ENCODE results near the gene STRADB. TPM values are rescaled to one million over a fixed set of nuclear protein-coding genes. Genes with fewer than 3 reads are reported as not detected.

STRADB gene
- total RNA-seq, 1 experiment from 2014 or later = 17.4 TPM

DNA sequence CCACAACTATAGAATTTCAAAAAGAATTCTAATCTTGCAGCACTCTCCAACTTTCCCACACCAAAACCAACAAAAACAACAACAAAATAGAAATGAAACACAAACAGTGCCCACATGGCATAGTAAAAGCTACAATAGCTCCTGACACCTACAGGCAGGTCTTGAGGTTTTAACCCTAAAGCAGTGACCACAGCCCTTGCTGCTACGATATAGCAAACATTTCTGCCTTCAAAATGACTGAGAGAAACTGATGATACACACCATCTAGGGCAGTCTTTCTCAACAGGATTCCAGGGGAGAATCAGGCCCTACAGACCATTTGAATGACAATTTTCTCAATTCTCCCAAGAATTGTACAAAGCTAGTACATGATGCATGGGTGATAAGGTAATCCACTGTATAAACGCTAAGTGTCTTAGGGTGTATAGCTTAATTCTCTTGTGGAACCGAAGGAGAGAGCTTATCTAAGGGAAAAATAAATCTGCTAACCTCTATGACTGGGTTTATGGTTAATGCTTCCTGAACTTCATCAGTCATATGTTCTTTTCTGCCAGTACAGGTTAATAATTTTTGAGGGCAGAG lies 46.8 kb upstream of the STRADB start:
- TF ChIP-seq RAD21 (IDR thresholded peaks at IDR 0.05; ENCODE audit: low read depth) (peak; percentile 14; the same call in 1 of the 2 replicates), TCF7L2 (IDR thresholded peaks at IDR 0.05; ENCODE audit: borderline replicate concordance, extremely low read depth, insufficient read depth, insufficient read length) (no peak)
- H3K27me3 ChIP-seq (ENCODE audit: insufficient read depth, low read length) = no peaks in the 10 kb centered on the region
- DNase-seq (ENCODE audit: low read depth, low spot score) (no peak), ATAC-seq (no peak)
- CTCF ChIA-PET = no interaction called here
- no peak overlapping the region for H3K4me2 ChIP-seq (ENCODE audit: low read length)
- H3K9ac ChIP-seq (ENCODE audit: low read length) = no peak overlapping the region
- H3K4me3 ChIP-seq (replicated peaks in 1 of 2; ENCODE audit: low read depth in 1 of 2, low read length in 2 of 2) = no peak overlapping the region
- intact Hi-C loops (cut with micrococcal nuclease) = no loop called here
- H3K9me3 ChIP-seq (ENCODE audit: control insufficient read depth in 1 of 2, insufficient read depth in 1 of 2, low read depth in 1 of 2, low read length in 2 of 2) = no peaks in the 10 kb centered on the region
- H3K79me2 ChIP-seq (ENCODE audit: insufficient read depth, low read length) = no peaks in the 10 kb centered on the region
- H3K4me1 ChIP-seq (ENCODE audit: control insufficient read depth in 1 of 2, insufficient read depth in 2 of 2, low read length in 2 of 2) = peaks cover 8 to 24% of the 10 kb centered on the region in 2 experiments
- no peak overlapping the region for H2AFZ ChIP-seq (ENCODE audit: low read depth, low read length, poor library complexity, severe bottlenecking)
- POLR2A ChIA-PET = no interaction called here
- no TSS peak for BruUV-seq (replicated peaks)
- RAD21 ChIA-PET (ENCODE audit: low non-redundant PET in 1 of 2, low total read pairs in 2 of 2, uncharacterized antibody in 2 of 2, unreplicated experiment in 2 of 2) = no interaction called here
- no peak overlapping the region for H3K27ac ChIP-seq (ENCODE audit: low read depth, low read length)
- no peaks in the 10 kb centered on the region for H3K9me2 ChIP-seq (ENCODE audit: insufficient read depth)
- no peaks in the 10 kb centered on the region for H4K20me1 ChIP-seq (ENCODE audit: insufficient read depth)
- no peaks in the 10 kb centered on the region for H3K36me3 ChIP-seq (ENCODE audit: control insufficient read depth in 1 of 2, insufficient read depth in 2 of 2, low read length in 2 of 2)

- no peak overlapping the region for H2AFZ ChIP-seq (ENCODE audit: low read depth, low read length, poor library complexity, severe bottlenecking)
- no peaks in the 10 kb centered on the region for H3K27me3 ChIP-seq (ENCODE audit: insufficient read depth, low read length)
- no peaks in the 10 kb centered on the region for H3K36me3 ChIP-seq (ENCODE audit: control insufficient read depth in 1 of 2, insufficient read depth in 2 of 2, low read length in 2 of 2)
- intact Hi-C loops (cut with micrococcal nuclease) = no loop called here
- no peaks in the 10 kb centered on the region for H3K9me2 ChIP-seq (ENCODE audit: insufficient read depth)
- no peak for DNase-seq (ENCODE audit: low read depth, low spot score)
- BruUV-seq (replicated peaks) = no TSS peak
- peaks cover 8 to 24% of the 10 kb centered on the region in 2 experiments for H3K4me1 ChIP-seq (ENCODE audit: control insufficient read depth in 1 of 2, insufficient read depth in 2 of 2, low read length in 2 of 2)
- H3K79me2 ChIP-seq (ENCODE audit: insufficient read depth, low read length) = no peaks in the 10 kb centered on the region
- RAD21 ChIA-PET (ENCODE audit: low non-redundant PET in 1 of 2, low total read pairs in 2 of 2, uncharacterized antibody in 2 of 2, unreplicated experiment in 2 of 2) = no interaction called here
- no peak overlapping the region for H3K27ac ChIP-seq (ENCODE audit: low read depth, low read length)
- H3K4me3 ChIP-seq (replicated peaks in 1 of 2; ENCODE audit: low read depth in 1 of 2, low read length in 2 of 2) = no peak overlapping the region
- peak overlapping the region; percentile 26; the same call in 1 of the 2 replicates for H3K4me2 ChIP-seq (ENCODE audit: low read length)
- POLR2A ChIA-PET = no interaction called here
- H3K9ac ChIP-seq (ENCODE audit: low read length) = no peak overlapping the region
- ATAC-seq = no peak
- no peaks in the 10 kb centered on the region for H3K9me3 ChIP-seq (ENCODE audit: control insufficient read depth in 1 of 2, insufficient read depth in 1 of 2, low read depth in 1 of 2, low read length in 2 of 2)
- H4K20me1 ChIP-seq (ENCODE audit: insufficient read depth) = no peaks in the 10 kb centered on the region
- CTCF ChIA-PET = no interaction called here
- no peak for TF ChIP-seq POLR2A (IDR thresholded peaks at IDR 0.05; ENCODE audit: borderline replicate concordance, extremely low read depth, insufficient read depth, insufficient read length)
- no peak for TF ChIP-seq YY1 (IDR thresholded peaks at IDR 0.05; ENCODE audit: extremely low read depth, insufficient replicate concordance, low read depth, low read length)
- TF ChIP-seq, protein P1, sequence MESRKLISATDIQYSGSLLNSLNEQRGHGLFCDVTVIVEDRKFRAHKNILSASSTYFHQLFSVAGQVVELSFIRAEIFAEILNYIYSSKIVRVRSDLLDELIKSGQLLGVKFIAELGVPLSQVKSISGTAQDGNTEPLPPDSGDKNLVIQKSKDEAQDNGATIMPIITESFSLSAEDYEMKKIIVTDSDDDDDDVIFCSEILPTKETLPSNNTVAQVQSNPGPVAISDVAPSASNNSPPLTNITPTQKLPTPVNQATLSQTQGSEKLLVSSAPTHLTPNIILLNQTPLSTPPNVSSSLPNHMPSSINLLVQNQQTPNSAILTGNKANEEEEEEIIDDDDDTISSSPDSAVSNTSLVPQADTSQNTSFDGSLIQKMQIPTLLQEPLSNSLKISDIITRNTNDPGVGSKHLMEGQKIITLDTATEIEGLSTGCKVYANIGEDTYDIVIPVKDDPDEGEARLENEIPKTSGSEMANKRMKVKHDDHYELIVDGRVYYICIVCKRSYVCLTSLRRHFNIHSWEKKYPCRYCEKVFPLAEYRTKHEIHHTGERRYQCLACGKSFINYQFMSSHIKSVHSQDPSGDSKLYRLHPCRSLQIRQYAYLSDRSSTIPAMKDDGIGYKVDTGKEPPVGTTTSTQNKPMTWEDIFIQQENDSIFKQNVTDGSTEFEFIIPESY (IDR thresholded peaks at IDR 0.05; ENCODE audit: extremely low read depth, insufficient replicate concordance, low read length) = no peak
- TF ChIP-seq JUND (IDR thresholded peaks at IDR 0.05) = peak; percentile 42
- no peak for TF ChIP-seq TCF7L2 (IDR thresholded peaks at IDR 0.05; ENCODE audit: borderline replicate concordance, extremely low read depth, insufficient read depth, insufficient read length)
- TF ChIP-seq, protein P2, sequence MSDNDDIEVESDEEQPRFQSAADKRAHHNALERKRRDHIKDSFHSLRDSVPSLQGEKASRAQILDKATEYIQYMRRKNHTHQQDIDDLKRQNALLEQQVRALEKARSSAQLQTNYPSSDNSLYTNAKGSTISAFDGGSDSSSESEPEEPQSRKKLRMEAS (IDR thresholded peaks at IDR 0.05) = peak; percentile 23; the same call in 1 of the 2 replicates
- no peak for TF ChIP-seq SRF (IDR thresholded peaks at IDR 0.05; ENCODE audit: low read depth)
- TF ChIP-seq RAD21 (IDR thresholded peaks at IDR 0.05; ENCODE audit: low read depth) = no peak
- TF ChIP-seq FOSL1 (IDR thresholded peaks at IDR 0.05; ENCODE audit: low read depth) = no peak
- TF ChIP-seq CEBPB (IDR thresholded peaks at IDR 0.05; ENCODE audit: low read depth) = peak; percentile 99
- TF ChIP-seq, protein P3, sequence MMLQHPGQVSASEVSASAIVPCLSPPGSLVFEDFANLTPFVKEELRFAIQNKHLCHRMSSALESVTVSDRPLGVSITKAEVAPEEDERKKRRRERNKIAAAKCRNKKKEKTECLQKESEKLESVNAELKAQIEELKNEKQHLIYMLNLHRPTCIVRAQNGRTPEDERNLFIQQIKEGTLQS (IDR thresholded peaks at IDR 0.05) = no peak
- TF ChIP-seq EZH2 (IDR thresholded peaks at IDR 0.05) = no peak
- no peak for TF ChIP-seq EGR1 (IDR thresholded peaks at IDR 0.05; ENCODE audit: low read depth)
- TF ChIP-seq ZFX (IDR thresholded peaks at IDR 0.05) = no peak
- no peak for TF ChIP-seq EZH2phosphoT487 (IDR thresholded peaks at IDR 0.05; ENCODE audit: borderline replicate concordance)
- 0 out of 2 replicates have a peak, but pooled peaks have one; percentile 17 for TF ChIP-seq POLR2AphosphoS5 (IDR thresholded peaks at IDR 0.05; ENCODE audit: low read depth, low read length)
- TF ChIP-seq ZNF274 (IDR thresholded peaks at IDR 0.05; ENCODE audit: low read depth, low read length) = no peak
- peak; percentile 59 for TF ChIP-seq SP1 (IDR thresholded peaks at IDR 0.05; ENCODE audit: low read depth)
Observed at GRCh38 chr2:201406077-201406662, 45.4 kb upstream of the STRADB start.

All from HCT116 (cell line).